PC-3 (cell line): Measurements from ENCODE around the gene VAMP8.

ENCODE experiments used
- EZH2phosphoT487 ChIP-seq: fragments of 300-600 bp; sonication (generic); IDR thresholded peaks from 2 replicates; pipeline ENCODE4 v1.6.1; 2018; ENCODE audit warnings: mild to moderate bottlenecking, antibody characterized with exemption, low read length, borderline replicate concordance
- TF ChIP-seq, protein P1 (sequence below): fragments of 300-600 bp; sonication (generic); conservative IDR thresholded peaks from 2 replicates; pipeline ENCODE4 v1.5.1; 2017; ENCODE audit warnings: antibody characterized with exemption, low read depth, mild to moderate bottlenecking, low read length

- TF ChIP-seq, protein P1, sequence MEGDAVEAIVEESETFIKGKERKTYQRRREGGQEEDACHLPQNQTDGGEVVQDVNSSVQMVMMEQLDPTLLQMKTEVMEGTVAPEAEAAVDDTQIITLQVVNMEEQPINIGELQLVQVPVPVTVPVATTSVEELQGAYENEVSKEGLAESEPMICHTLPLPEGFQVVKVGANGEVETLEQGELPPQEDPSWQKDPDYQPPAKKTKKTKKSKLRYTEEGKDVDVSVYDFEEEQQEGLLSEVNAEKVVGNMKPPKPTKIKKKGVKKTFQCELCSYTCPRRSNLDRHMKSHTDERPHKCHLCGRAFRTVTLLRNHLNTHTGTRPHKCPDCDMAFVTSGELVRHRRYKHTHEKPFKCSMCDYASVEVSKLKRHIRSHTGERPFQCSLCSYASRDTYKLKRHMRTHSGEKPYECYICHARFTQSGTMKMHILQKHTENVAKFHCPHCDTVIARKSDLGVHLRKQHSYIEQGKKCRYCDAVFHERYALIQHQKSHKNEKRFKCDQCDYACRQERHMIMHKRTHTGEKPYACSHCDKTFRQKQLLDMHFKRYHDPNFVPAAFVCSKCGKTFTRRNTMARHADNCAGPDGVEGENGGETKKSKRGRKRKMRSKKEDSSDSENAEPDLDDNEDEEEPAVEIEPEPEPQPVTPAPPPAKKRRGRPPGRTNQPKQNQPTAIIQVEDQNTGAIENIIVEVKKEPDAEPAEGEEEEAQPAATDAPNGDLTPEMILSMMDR, result no peak
- TF ChIP-seq EZH2phosphoT487, result no peak
Observed at GRCh38 chr2:85542777-85543176, 34.6 kb upstream of the VAMP8 start.
